A673 (cell line): Measurements from ENCODE around the gene GRID1.

Source experiments
- CTCF ChIP-seq: fragments of 300-800, 200-600 bp; sonication (generic); conservative IDR thresholded peaks from 2 replicates; pipeline ENCODE4 v1.5.1; 2017; ENCODE audit warnings: low read depth, mild to moderate bottlenecking, antibody characterized with exemption, low read length, moderate library complexity, mixed read lengths
- EZH2 ChIP-seq: fragments of 200-600 bp; sonication (generic); IDR thresholded peaks from 2 replicates; pipeline ENCODE4 v1.6.1; 2017; ENCODE audit warnings: borderline replicate concordance, low read depth, mild to moderate bottlenecking, mixed read lengths, antibody characterized with exemption, low read length; ENCODE audit not compliant: poor library complexity, severe bottlenecking

DNA sequence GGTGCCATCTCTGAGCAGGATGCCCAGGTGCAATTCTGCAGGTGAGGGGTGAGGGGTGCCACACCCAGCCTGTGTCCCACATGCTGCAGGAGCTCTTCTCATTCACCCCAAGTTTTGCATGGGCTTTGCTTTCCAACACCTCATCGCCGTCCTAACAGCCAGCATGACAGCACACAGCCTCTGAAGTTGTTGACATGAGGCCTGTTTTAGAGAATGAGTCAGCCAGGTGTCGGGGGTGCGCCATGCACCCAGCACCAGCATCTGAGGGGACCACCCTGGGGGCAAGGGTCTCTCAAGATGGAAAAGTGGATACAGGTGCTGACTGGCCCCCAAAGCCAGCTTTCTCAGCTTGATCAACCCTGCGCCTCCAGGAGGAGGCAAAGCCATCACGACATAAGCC is 146.0 kb downstream of the GRID1 start:
- TF ChIP-seq CTCF = no peak
- TF ChIP-seq EZH2 = no peak
